GM21737 (cell line): Measurements from ENCODE around the gene ADCK1.
"Not testable (repeated sequence)": the region's sequence is repeated elsewhere in the genome, so short reads cannot be mapped to it uniquely, and the experiment has no call there.

Source experiments
- ATAC-seq: cut with Tn5 transposase; IDR thresholded peaks from one replicate; pipeline ENCODE4 v1.9.1; 2021; ENCODE audit warnings: mild to moderate bottlenecking, moderate library complexity; ENCODE audit not compliant: unreplicated experiment

Gene ADCK1

DNA sequence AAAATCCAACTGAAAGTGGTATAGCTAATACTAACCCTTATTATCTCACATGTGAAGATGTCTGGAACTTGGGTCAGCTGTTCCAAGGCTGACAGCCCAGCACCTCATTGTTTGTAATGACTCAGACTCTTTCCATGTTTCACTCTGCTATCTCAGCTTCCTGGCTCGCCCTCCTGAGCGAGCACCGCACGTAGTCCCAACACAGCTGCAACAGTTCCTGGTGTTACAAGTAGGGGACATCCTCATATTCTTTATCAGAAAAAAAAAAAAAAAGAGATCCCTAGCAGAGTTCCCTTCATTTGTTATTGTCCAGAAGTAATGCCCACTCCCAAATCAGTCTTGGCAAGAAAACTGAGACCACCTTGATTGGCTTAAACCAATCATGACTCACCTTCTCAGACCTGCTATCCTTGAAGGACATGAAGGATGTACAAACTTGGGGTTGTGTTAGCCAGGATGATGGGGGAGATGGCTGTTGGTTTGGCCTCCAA is 92.5 kb downstream of the ADCK1 start:
- ATAC-seq: no peak

DNA sequence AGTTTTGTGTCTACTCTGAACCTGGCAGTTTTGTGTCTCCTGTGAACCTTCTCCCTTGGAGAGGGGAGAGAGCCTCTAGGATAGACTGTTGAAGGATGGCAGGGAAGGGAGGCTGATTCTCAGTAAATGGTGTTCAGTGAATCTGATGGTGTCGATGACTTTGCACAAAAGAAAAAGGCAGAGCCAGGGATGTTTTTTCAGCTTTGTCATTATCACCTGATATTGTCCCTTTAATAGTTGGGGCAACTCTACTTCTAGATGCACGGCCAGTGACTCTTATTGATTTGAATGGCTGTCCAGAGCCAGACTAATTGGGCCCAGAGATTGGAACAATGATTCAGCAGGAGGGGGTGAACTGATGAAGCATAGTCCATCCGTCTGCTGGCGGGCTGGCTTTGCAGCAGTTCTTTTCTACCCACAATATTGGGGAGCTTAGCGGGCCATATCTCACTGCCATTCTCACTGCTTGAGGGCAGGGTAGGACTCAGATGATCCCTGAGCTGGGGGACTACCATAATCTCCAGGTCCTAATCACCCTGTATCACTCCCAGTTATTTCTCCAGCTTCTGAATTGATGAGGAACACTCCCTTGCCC is 93.1 kb downstream of the ADCK1 start:
- ATAC-seq: no peak

DNA sequence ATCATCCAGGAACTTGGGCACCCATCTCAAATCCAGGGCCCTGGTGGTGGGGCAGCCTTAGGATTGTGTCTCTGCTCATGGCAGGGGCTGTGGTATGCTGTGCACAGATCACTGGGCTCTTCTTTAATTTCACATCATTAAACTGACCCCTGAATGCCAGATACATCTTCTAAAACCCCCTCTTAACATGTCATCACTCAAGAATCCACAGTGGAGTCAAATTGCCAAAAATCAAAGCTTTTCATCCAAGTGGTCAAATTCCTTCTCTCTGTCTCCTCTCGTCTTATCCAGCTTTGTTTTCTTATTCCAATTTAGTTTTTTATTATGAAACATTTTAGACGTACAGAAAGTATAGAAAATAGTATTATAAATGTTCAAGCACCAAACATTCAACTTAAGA is 97.5 kb downstream of the ADCK1 start:
- ATAC-seq: no peak

DNA sequence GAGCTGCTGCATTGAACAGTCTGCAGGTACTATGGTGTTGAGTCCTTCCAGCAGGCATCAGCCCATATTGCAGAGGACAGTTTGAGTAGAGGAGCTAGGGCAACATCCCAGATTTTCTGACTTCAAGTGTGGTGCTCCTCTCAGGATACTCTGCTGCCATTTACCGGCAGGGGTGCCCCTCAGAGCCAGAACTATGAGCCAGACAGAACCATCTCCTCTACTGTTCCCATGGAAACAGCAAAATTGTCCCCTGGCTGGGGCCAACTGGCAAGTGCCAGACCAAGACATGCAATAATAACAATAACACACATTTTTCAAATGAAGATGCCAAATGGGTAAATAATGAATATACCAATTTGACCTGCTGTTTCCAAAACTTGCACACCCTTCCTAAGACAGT is 102.9 kb downstream of the ADCK1 start:
- ATAC-seq: no peak

DNA sequence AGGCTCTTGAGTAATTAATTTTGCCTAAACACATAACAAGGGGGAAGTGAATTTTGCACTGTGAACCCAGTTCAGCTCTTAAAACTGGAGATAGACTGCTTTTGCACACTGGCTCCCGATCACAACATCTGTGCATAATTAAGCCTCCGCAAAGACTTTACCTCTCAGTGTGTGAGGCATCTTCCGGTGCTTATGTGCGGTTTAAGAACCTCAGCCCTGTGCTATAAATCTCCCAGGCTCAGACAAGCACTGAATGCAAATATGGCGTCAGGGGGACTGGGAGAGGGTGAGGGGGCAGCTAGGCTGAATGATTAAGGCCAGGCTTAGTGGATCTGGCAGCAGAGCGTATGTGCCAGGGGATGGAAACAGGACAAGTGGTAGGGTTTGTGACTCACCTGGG is 103.3 kb downstream of the ADCK1 start:
- ATAC-seq: no peak

DNA sequence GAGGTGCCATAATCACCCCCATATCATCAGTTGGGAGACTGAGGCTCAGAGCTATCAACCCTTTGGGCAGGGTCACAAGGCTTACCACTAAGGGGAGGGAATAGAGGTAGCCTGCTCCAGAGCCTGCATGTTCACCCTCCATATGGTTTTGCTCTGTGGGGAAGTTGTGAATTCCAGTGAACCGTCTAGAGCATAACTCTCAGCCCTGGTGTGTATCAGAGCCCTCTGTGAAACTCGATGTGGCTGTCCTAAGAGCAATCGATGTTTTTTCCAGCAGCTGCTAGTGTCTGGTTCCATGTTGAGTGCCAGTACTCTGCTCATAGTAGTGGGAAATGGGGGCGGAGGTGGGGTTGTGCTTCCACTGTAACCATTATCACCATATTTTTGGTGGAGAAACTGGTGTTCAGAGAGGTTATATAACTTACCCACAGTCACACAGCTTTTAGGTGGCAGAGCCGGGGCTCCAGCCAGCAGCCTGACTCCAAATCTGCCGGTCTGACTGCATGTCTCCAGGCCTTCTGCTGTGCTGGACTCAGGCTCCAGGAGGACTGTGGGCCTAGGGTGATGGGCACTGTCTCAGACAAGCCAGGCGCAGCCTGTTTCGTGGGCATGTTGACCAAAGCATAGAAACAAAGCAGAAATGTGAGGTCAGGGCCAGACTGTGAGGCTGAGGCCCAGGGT is 104.2 kb downstream of the ADCK1 start:
- ATAC-seq: no peak

DNA sequence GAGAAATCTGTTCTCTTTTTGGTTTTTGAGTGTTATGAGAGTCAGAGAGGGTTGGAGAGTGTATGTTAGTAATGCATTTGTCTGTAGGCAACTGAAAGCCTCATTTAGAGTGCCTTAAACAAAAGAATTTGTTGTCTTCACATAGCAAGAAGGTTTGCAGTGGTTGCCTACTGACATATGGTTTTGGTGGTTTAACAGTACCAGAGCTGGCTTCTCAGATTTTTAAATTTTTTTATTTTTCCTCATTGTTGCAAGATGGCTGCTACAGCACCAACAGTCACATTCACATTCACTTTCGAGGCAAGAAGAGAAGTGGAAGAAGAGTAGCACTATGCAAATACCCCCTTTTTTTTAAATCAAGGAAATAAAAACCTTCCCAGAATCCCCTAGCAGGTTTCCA is 106.5 kb downstream of the ADCK1 start:
- ATAC-seq: no peak

DNA sequence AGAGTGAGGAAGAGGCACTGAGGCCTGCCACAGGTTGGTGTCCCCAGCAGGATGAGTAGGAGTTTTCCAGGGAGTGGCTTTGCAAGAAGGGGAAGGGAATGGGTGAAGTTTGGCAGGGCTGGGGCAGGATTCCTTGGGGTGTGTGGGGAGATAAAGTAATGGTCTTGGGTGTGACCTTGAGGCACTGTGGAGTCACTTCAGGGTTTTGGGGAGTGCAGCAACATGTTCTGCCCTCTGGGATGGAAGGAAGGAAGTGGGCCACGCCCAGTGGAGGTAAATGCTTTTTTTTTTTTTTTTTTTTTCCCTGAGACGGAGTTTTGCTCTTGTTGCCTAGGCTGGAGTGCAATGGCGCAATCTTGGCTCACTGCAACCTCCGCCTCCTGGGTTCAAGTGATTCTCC is 108.9 kb downstream of the ADCK1 start:
- no peak for ATAC-seq

DNA sequence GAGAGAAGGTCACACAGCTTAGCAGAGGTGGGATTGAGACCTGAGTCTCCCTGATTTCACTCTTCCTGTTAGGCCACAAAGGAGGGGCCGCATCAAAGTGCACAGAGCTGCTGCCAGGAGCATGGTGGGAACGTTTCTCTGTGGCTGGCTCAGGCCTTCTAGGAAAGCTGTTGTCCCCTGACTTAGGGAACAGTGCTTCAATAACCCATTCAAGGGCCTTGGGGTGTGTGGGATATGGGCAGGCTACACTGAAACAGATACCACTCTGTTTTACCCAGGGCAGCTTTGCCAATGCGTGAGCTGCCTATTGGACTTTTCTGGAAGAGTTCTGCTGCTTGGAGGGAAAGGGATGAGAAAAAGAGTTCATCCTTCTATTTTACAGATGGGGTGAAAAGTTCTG is 110.0 kb downstream of the ADCK1 start:
- ATAC-seq: no peak

DNA sequence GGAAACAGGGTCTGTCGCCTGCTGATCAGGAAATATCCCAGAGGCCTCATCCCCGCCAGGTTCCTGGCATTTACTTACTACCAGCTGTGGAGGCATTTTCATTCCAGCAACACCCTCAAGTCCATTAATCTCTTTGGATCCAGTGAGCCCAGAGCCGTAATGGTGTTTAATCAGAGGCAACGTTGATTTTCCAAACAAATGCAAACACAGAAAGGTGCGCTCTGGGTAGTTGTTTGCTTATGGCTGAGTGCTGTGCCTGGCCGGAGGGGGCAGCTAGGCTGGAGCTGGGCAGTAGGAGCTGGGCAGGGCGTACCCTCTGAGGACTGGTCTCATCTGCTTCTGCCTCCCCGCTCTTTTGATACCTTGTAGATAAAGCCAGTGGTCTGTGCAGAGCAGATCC is 110.6 kb downstream of the ADCK1 start:
- no peak for ATAC-seq

DNA sequence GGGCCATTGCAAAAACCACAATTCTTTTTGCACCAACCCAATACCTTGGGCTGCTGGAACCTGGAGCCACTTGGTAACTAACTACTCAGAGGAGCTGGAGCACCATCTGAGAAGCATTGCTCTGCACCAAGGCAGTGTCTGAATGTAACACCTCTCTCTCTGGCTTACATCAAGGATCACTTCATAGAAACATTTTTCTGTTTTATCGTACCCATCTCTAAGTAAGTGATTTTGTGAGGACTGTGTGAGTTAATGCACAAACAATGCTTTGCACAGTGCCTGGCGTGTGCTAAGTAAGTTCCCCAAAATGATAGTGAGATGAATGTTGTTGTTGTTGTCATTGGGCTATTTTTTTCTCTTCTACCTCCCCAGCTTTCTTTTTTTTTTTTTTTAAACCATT is 111.4 kb downstream of the ADCK1 start:
- no peak for ATAC-seq

DNA sequence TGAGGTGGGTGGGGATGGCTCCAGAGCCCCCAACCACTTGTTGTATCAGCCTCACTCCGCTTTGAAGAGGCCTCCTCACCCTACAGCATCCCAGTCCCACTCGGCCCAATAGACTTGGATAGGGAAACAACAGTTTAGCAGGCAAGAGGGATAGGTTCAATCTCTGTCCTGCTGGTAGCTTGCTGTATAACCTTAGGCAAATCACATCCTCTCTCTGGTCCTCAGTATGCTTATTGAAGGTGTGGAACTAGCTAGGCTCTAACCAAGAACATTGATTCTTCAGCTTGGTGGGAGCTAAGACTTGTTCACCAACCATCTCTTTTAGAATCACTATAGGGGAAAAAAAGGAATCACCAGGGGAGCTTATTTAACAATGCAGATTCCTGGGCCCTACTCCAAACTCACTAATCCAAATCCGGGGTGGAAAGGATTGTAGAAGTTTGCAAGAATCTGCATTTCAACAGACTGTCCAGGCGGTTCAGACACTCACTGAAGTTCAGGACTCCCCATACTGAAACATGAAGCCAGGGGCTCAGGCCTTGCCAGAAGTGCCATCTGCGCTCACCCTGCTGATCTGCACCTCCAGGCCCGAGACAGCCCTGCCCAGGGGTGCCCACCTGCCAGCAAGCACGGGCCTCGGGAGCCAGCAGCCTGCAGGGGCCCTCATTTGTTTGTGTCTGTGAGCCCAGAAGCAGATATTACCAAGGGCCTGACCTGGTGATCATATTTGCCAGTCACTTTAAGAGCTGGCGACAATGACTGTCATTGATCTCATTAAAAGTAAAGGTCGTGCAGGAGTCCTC is 113.0 kb downstream of the ADCK1 start:
- no peak for ATAC-seq

DNA sequence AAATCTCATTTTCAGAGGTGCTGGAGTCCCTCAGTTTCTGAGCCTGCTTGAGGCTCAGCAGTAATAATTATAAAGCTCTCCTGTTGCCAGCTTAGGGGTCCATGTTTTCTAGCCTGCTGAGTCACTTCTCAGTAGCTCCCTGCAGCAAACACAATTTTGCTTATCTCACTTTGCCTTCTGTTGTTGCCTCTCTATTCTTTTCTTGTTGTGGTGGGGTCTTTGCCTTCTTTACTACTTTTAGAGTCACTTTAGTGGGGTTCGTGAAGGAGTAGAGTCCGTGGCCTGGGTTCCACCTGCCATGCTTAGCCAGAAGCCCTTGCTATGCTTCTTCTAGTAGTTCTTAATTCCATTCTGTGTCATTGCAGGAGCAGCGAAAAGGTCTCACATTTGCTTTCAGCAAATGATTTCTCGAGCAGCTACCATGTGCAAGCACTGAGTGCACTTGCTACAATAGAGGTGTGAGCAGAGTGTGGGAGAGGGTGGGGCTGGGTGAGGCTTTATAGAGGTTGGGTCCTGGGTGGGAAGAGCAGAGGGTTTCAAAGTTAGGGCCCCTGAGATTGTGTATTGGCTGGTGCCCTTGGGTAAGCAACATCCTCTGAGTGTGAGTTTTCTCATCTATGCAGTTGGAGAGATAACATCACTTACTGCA is 114.3 kb downstream of the ADCK1 start:
- no peak for ATAC-seq

DNA sequence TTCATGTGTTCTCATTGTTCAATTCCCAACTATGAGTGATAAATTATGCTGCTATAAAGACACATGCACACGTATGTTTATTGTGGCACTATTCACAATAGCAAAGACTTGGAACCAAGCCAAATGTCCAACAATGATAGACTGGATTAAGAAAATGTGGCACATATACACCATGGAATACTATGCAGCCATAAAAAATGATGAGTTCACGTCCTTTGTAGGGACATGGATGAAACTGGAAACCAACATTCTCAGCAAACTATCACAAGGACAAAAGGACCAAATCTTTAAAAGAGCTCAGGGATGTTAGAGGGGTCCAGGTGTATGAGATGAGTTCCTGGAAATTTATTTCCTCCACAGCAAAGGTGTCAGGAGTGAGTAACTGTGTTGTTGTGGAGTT is 115.5 kb downstream of the ADCK1 start:
- ATAC-seq: not testable (repeated sequence)

DNA sequence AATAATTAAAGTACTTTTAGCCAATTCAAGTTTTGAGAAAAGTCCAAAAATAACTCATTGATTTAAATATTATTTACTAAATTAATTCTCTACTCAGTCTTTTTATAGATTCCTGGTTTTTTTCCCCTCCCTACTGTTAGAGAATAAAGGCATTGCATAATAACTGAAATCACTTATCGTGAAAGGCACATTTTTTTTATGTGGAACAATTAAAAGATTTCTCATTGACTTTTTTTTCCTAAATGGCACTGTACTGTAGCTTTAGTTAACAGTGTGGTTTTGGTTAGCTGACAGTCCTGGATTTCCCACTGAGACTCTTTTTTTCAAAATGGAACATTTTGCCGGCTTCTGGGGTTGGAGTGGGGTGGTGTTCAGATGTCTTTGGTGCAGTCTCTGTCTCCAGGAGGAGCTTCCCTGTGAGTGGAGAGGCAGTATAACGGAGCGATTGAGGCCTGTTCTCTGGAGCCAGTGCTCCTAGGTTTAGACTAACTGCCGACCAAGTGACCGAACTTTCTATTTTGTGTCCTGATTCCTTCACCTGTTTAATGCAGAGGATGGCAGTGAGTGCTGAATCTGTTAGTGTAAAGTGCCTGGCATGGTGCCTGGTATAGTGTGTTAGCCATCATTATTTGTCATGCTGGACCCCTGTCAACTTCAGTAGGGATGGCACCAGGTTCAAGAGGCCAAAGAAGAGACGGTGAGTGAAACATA is 117.7 kb downstream of the ADCK1 start:
- no peak for ATAC-seq

DNA sequence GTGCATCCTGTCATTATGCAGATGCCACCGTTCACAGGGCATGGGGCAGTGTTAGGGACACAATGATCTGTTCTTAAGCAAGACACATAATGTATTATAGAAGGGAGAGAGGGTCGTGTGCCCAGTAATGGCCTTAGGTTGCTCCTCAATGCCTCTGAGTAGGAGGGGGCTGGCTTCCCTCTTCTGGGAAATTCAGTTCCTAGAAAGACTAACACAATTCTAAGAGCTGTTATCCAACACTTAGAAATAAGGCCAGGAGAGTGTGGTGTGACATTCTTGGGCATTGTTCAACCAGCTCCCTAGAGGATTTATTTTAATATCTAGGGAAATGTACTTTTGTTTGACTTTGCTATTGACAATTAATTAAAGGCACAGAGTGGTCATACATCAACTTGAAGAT is 118.5 kb downstream of the ADCK1 start:
- ATAC-seq: no peak

DNA sequence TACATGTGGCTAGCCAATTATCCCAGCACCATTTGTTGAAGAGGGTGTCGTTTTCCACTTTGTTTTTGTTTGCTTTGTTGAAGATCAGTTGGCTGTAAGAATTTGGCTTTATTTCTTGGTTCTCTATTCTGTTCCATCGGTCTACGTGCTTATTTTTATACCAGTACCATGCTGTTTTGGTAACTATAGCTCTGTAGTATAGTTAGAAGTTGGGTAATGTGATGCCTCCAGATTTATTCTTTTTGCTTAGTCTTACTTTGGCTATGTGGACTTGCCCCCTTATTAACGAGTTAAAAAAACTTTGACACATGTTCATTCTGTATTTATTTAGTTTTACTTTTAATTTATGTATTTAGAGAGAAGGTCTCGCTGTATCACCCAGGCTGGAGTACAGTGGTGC is 120.4 kb downstream of the ADCK1 start:
- no peak for ATAC-seq

DNA sequence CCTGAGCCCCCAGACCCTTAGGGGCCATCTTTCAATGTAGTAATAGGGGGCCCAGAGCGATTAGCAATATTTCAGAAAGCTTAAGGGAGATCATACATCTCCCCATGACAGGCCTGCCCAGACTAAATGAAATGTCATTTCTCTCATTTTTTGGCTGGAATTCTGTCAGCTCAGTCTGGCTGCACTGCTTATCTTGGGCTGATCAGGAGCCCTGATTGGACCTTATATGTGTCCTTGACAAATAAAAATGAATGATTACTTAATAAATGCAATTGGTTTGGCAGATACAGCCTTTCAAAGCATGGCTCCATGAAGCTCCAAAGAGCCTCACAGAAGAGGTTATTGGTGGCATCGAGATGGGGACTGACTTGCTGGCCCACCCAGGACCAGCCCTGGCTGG is 121.9 kb downstream of the ADCK1 start:
- ATAC-seq: no peak

DNA sequence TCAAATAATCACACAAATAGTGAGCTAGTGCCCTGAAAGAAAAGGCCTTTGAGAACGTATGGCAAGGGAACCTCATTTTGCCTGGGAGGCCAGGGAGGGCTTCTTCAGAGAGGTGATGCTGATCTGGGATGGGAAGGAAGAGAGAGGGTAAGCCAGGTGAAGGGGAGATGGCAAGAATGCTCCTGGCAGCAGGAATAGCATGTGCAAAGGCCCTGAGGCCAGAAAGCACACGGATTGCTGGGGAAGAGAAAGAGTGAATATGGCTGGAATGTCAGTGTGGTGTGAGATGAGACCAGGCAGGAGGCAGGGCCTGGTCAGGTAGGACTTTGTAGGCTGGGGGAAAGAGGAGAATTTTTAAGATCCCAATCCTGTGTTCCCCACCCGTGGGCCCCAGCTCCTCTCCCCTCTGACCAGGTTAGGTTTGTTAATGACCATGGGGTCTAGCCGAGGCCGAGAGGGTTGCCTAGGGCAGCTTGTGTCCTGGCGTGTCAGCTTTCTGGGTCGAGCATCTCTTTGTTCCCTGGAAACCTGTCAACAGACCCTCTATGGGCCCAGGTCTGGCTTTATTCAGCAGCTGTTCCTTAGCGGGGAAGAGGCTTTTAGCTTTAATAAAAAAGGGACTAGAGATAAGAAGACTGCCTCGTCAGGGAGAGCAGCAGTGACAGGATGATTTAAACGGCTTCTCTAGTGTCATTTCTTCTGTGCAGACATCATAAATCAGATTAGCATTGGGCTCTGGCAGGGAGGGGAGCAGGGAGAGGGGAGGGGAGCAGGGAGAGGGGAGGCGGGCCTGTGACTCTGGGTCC is 123.4 kb downstream of the ADCK1 start:
- no peak for ATAC-seq
